ENCODE results near the gene PLA1A.

PLA1A gene

GRCh38 chr3:119609301-119609700, 11.6 kb downstream of the PLA1A start:
- DNase-seq: no peak

- no peak for DNase-seq
These were observed 14.0 kb downstream of the PLA1A start for GRCh38 chr3:119611664-119612063.

- DNase-seq: no peak
These were observed 15.5 kb downstream of the PLA1A start for GRCh38 chr3:119613201-119613600.

GRCh38 chr3:119613872-119614271, 16.2 kb downstream of the PLA1A start:
- no peak for DNase-seq

- no peak for DNase-seq
These were observed 18.4 kb downstream of the PLA1A start for GRCh38 chr3:119616056-119616455.

- DNase-seq: no peak
These were observed 21.4 kb downstream of the PLA1A start for GRCh38 chr3:119619094-119619493.

- no peak for DNase-seq
These were observed 23.2 kb downstream of the PLA1A start for GRCh38 chr3:119620899-119621298.

- no peak for DNase-seq
These were observed 26.5 kb downstream of the PLA1A start for GRCh38 chr3:119624002-119624720.

GRCh38 chr3:119625451-119626153, 27.9 kb downstream of the PLA1A start:
- DNase-seq: no peak

- no peak for DNase-seq
These were observed 28.5 kb downstream of the PLA1A start for GRCh38 chr3:119626196-119626595.

GRCh38 chr3:119627461-119627860, 29.8 kb downstream of the PLA1A start:
- no peak for DNase-seq

GRCh38 chr3:119628390-119628789, 30.7 kb downstream of the PLA1A start:
- no peak for DNase-seq

- no peak for DNase-seq
These were observed 31.2 kb downstream of the PLA1A start for GRCh38 chr3:119628816-119629445.

- DNase-seq: no peak
These were observed 32.6 kb downstream of the PLA1A start for GRCh38 chr3:119630128-119630879.

GRCh38 chr3:119630880-119631329, 33.2 kb downstream of the PLA1A start:
- no peak for DNase-seq

- DNase-seq: no peak
These were observed 33.8 kb downstream of the PLA1A start for GRCh38 chr3:119631516-119631915.

GRCh38 chr3:119632216-119632615, 34.5 kb downstream of the PLA1A start:
- DNase-seq: no peak

- no peak for DNase-seq
These were observed 35.1 kb downstream of the PLA1A start for GRCh38 chr3:119632829-119633228.

- DNase-seq: no peak
These were observed 38.0 kb downstream of the PLA1A start for GRCh38 chr3:119635719-119636118.

- no peak for DNase-seq
These were observed 38.6 kb downstream of the PLA1A start for GRCh38 chr3:119636249-119636648.

- no peak for DNase-seq
These were observed 39.4 kb downstream of the PLA1A start for GRCh38 chr3:119636891-119637611.

GRCh38 chr3:119637679-119638477, 40.2 kb downstream of the PLA1A start:
- no peak for DNase-seq

All from SIG-M5 (cell line).